ENCODE results near the gene PIK3R6. TPM values are rescaled to one million over a fixed set of nuclear protein-coding genes. Genes with fewer than 3 reads are reported as not detected.
A peak's percentile ranks its signal among the peaks of the same experiment; 100 is the strongest.

The PIK3R6 gene
- total RNA-seq, 1 experiment from 2014 or later, result not detected

DNA sequence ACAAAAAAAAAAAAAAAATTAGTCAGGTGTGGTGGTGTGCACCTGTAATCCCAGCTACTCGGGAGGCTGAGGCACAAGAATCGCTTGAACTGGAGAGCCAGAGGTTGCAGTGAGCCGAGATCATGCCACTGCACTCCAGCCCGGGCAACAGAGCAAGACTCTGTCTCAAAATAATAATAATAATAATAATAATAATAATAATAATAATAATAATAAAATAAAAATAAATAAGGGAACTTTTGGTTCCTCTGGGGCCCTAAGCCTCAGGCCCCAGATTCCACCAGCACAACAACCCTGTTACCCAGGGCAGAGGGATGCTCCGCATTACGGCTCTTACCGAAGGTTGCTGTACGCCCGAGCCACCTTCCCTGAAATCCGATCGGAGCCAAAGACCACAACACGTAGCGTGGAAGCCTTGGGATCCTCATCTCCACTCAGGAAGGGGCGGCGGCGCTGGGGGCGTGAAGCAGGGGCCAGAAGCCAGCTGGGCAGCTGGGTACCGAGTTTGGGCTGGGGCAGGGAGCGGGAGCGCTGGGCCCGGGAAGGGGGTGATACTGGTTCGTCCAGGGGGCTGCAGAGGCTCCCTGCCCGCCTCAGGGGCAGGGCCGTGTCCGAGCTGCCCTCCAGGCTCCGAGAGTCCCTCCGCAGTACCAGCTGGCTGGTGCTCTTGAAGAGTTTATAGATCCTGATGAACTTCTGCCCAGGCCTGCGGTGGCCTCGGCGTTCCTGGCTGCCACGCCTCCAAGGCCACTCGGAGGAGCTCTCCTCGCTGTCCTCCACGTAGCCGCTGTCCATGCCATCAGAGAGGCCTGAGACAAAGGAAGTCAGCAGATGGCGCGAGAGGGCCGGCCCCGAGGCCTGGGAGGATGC, 20.6 kb upstream of the PIK3R6 start:
- H3K4me1 ChIP-seq (ENCODE audit: insufficient read depth, low read length), result no peaks in the 10 kb centered on the region
- WGBS (ENCODE audit: extremely low coverage, insufficient read length, low lambda C conversion rate), result no CpG with 5 or more reads among the region's 39 CpGs
- no peak overlapping the region for H3K23ac ChIP-seq (ENCODE audit: insufficient read length, low read depth, low read length)
- H3K27ac Mint-ChIP-seq, result no peak overlapping the region
- no peak overlapping the region; the same call in 1 of the 2 replicates for H3K14ac ChIP-seq (ENCODE audit: insufficient read depth, low read length)
- no peaks in the 10 kb centered on the region for H3K36me3 Mint-ChIP-seq (ENCODE audit: insufficient read depth in 1 of 3, low read depth in 3 of 3)
- peaks cover 2 to 16% of the 10 kb centered on the region in 2 experiments; a peak in 3 of 4 replicates for H3K4me1 Mint-ChIP-seq
- no peak overlapping the region for H2AK5ac ChIP-seq (ENCODE audit: insufficient read length, low read length)
- H3K56ac ChIP-seq (ENCODE audit: insufficient read length, low read depth, low read length), result no peak overlapping the region
- H3K79me1 ChIP-seq (ENCODE audit: insufficient read depth, low read depth, low read length, poor library complexity, severe bottlenecking), result no peaks in the 10 kb centered on the region
- no peak overlapping the region for H4K91ac ChIP-seq (ENCODE audit: insufficient read length, low read depth, low read length)
- no peak overlapping the region for H3K4ac ChIP-seq (ENCODE audit: low read depth, low read length)
- no peak overlapping the region for H2BK120ac ChIP-seq (ENCODE audit: low read depth, low read length, poor library complexity, severe bottlenecking)
- H3K4me2 ChIP-seq (ENCODE audit: insufficient read depth, insufficient read length, low read length), result no peak overlapping the region
- H2BK15ac ChIP-seq (ENCODE audit: low read depth, low read length), result no peak overlapping the region
- DNase-seq, result peak; percentile 97
- H3K79me2 ChIP-seq (ENCODE audit: insufficient read depth, low read length), result no peaks in the 10 kb centered on the region
- H3T11ph ChIP-seq (ENCODE audit: low read length), result no peak overlapping the region
- no peaks in the 10 kb centered on the region for H3K9me3 ChIP-seq (ENCODE audit: control insufficient read depth, low read depth, low read length)
- H2BK20ac ChIP-seq (ENCODE audit: low read depth, low read length, poor library complexity, severe bottlenecking), result no peak overlapping the region
- no peak overlapping the region for H4K5ac ChIP-seq (ENCODE audit: insufficient read length, low read depth, low read length)
- no peak overlapping the region for H2AFZ ChIP-seq (ENCODE audit: low read length)
- H4K8ac ChIP-seq (replicated peaks; ENCODE audit: insufficient read length, low read depth, low read length), result no peak overlapping the region
- H2BK12ac ChIP-seq (ENCODE audit: insufficient read length, low read depth, low read length), result no peak overlapping the region
- H3K9ac ChIP-seq (ENCODE audit: extremely low read depth, insufficient read length, low read length), result no peak overlapping the region
- no peaks in the 10 kb centered on the region; the same call in 1 of the 2 replicates for H3K27me3 Mint-ChIP-seq (ENCODE audit: low read depth)
- no peaks in the 10 kb centered on the region for H3K27me3 ChIP-seq (ENCODE audit: insufficient read depth, low read length)
- no peaks in the 10 kb centered on the region for H3K23me2 ChIP-seq (ENCODE audit: insufficient read length, low read depth, low read length, poor library complexity, severe bottlenecking)
- no peak overlapping the region for H3K27ac ChIP-seq (ENCODE audit: insufficient read length, low read depth, low read length)
- TF ChIP-seq, protein P1, sequence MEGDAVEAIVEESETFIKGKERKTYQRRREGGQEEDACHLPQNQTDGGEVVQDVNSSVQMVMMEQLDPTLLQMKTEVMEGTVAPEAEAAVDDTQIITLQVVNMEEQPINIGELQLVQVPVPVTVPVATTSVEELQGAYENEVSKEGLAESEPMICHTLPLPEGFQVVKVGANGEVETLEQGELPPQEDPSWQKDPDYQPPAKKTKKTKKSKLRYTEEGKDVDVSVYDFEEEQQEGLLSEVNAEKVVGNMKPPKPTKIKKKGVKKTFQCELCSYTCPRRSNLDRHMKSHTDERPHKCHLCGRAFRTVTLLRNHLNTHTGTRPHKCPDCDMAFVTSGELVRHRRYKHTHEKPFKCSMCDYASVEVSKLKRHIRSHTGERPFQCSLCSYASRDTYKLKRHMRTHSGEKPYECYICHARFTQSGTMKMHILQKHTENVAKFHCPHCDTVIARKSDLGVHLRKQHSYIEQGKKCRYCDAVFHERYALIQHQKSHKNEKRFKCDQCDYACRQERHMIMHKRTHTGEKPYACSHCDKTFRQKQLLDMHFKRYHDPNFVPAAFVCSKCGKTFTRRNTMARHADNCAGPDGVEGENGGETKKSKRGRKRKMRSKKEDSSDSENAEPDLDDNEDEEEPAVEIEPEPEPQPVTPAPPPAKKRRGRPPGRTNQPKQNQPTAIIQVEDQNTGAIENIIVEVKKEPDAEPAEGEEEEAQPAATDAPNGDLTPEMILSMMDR (conservative IDR thresholded peaks at IDR 0.05), result peak; percentile 64
- no peak overlapping the region for H2BK5ac ChIP-seq (ENCODE audit: insufficient read length, low read length)
- H3K18ac ChIP-seq (ENCODE audit: insufficient read length, low read depth, low read length), result peak overlapping the region; percentile 50
- no peak overlapping the region for H3K4me3 Mint-ChIP-seq
- no peaks in the 10 kb centered on the region for H4K20me1 ChIP-seq (ENCODE audit: control insufficient read depth, insufficient read depth, insufficient read length)
- no peaks in the 10 kb centered on the region; a peak in 1 of 5 replicates for H3K9me3 Mint-ChIP-seq
